Effector CD8-positive, alpha-beta T cell (primary cell): ENCODE data around the gene SSX2IP.
"Not testable (repeated sequence)": the region's sequence is repeated elsewhere in the genome, so short reads cannot be mapped to it uniquely, and the experiment has no call there.

Source experiments
- DNase-seq: peaks from one replicate; lab custom pipeline; 2025; lab: John Stamatoyannopoulos, UW

SSX2IP gene

GRCh38 chr1:84619383-84620102 lies 70.7 kb downstream of the SSX2IP start:
- no peak for DNase-seq

- no peak for DNase-seq
Observed at GRCh38 chr1:84617349-84617748, 72.9 kb downstream of the SSX2IP start.

GRCh38 chr1:84615790-84616189 lies 74.5 kb downstream of the SSX2IP start:
- DNase-seq, result no peak

GRCh38 chr1:84613887-84614286 lies 76.4 kb downstream of the SSX2IP start:
- DNase-seq, result no peak

- no peak for DNase-seq
Observed at GRCh38 chr1:84613026-84613425, 77.2 kb downstream of the SSX2IP start.

GRCh38 chr1:84611796-84612195 lies 78.5 kb downstream of the SSX2IP start:
- DNase-seq, result no peak

- no peak for DNase-seq
Observed at GRCh38 chr1:84611091-84611490, 79.2 kb downstream of the SSX2IP start.

GRCh38 chr1:84606977-84607376 lies 83.3 kb downstream of the SSX2IP start:
- no peak for DNase-seq

- no peak for DNase-seq
Observed at GRCh38 chr1:84605157-84605556, 85.1 kb downstream of the SSX2IP start.

- no peak for DNase-seq
Observed at GRCh38 chr1:84603941-84604830, 86.1 kb downstream of the SSX2IP start.

GRCh38 chr1:84603223-84603622 lies 87.0 kb downstream of the SSX2IP start:
- DNase-seq, result no peak

GRCh38 chr1:84600796-84601195 lies 89.5 kb downstream of the SSX2IP start:
- DNase-seq, result no peak

GRCh38 chr1:84598846-84599741 lies 91.2 kb downstream of the SSX2IP start:
- DNase-seq, result no peak

GRCh38 chr1:84598418-84598817 lies 91.8 kb downstream of the SSX2IP start:
- no peak for DNase-seq

GRCh38 chr1:84597011-84597410 lies 93.2 kb downstream of the SSX2IP start:
- no peak for DNase-seq

GRCh38 chr1:84594959-84595358 lies 95.3 kb downstream of the SSX2IP start:
- DNase-seq, result not testable (repeated sequence)
